OCI-LY3 (cell line): ENCODE results near the gene CACNG8.

Experiments
- H2AFZ ChIP-seq: fragments of 200-600, 300-600 bp; shearing (Covaris generic); 2 replicates; pipeline ENCODE4 v1.6.0; 2014; ENCODE audit warnings: antibody characterized with exemption, low read depth, low read length
- H3K27ac ChIP-seq: fragments of 200-600, 300-600 bp; sonication (generic); 2 replicates; pipeline ENCODE4 v1.5.1; 2014; ENCODE audit warnings: mild to moderate bottlenecking, low read length, moderate library complexity, mixed read lengths
- H3K27me3 ChIP-seq: fragments of 200-600, 300-600 bp; sonication (generic); 2 replicates; pipeline ENCODE4 v1.6.1; 2014; ENCODE audit warnings: low read depth, low read length, mixed read lengths
- H3K36me3 ChIP-seq: fragments of 200-600, 300-600 bp; sonication (generic); replicated peaks from 2 replicates; pipeline ENCODE3; 2014; ENCODE audit warnings: low read depth, low read length, mixed read lengths
- H3K4me1 ChIP-seq: fragments of 300-600, 200-600 bp; sonication (generic); 2 replicates; pipeline ENCODE4 v1.6.1; 2014; ENCODE audit warnings: low read length, mixed read lengths
- H3K4me2 ChIP-seq: fragments of 200-600, 300-600 bp; sonication (generic); 2 replicates; pipeline ENCODE4 v1.6.1; 2014; ENCODE audit warnings: low read length, mixed read lengths
- H3K4me3 ChIP-seq: fragments of 300-600, 200-600 bp; sonication (generic); 2 replicates; pipeline ENCODE4 v1.5.1; 2014; ENCODE audit warnings: antibody characterized with exemption, mild to moderate bottlenecking, low read length, moderate library complexity
- H3K79me2 ChIP-seq: fragments of 300-600, 200-600 bp; shearing (Covaris generic); 2 replicates; pipeline ENCODE4 v1.6.1; 2014; ENCODE audit warnings: mild to moderate bottlenecking, low read length, mixed read lengths
- H3K9ac ChIP-seq: fragments of 300-600, 200-600 bp; shearing (Covaris generic); 2 replicates; pipeline ENCODE4 v1.6.0; 2014; ENCODE audit warnings: mild to moderate bottlenecking, low read length, moderate library complexity
- H3K9me3 ChIP-seq: fragments of 200-600, 300-600 bp; shearing (Covaris generic); 2 replicates; pipeline ENCODE4 v1.6.1; 2014; ENCODE audit warnings: low read length, mixed read lengths; ENCODE audit not compliant: insufficient read depth
- H4K20me1 ChIP-seq: fragments of 200-600, 300-600 bp; sonication (generic); 2 replicates; pipeline ENCODE4 v1.6.1; 2016; ENCODE audit warnings: low read length, mixed read lengths; ENCODE audit not compliant: insufficient read depth
- EZH2phosphoT487 ChIP-seq: fragments of 200-600 bp; shearing (Covaris generic); IDR thresholded peaks from 2 replicates; pipeline ENCODE4 v1.6.1; 2018; ENCODE audit warnings: antibody characterized with exemption, mixed run types, low read depth
- TF ChIP-seq, protein P1 (sequence below): fragments of 200-600, 300-600 bp; sonication (generic); IDR thresholded peaks from 2 replicates; pipeline ENCODE4 v1.5.1; 2014; ENCODE audit warnings: antibody characterized with exemption, low read length, low read depth

CACNG8 gene

DNA sequence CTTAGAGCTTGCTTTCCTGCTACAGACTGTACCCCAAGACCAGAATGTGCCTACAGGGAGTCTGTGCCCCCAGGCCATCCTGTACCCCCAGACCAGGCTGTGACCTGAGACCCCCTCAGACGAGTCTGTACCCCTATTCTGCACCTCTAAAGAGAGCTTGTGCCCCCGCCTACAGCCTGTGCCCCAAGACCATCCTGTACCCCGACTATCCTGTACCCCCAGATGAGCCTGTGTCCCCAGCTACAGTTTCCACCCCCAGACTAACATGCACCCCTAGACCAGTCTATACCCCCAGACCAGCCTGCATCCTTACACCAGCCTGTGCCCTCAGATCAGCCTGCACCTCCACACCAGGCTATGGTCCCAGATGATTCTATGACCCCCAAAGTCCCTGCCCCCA is 30.7 kb downstream of the CACNG8 start:
- H3K36me3 ChIP-seq, result no peaks in the 10 kb centered on the region
- no peak overlapping the region for H3K9ac ChIP-seq
- H3K4me2 ChIP-seq, result no peak overlapping the region
- no peak overlapping the region for H3K4me3 ChIP-seq
- no peaks in the 10 kb centered on the region for H3K9me3 ChIP-seq
- H3K4me1 ChIP-seq, result no peaks in the 10 kb centered on the region
- no peak for TF ChIP-seq EZH2phosphoT487
- TF ChIP-seq, protein P1, sequence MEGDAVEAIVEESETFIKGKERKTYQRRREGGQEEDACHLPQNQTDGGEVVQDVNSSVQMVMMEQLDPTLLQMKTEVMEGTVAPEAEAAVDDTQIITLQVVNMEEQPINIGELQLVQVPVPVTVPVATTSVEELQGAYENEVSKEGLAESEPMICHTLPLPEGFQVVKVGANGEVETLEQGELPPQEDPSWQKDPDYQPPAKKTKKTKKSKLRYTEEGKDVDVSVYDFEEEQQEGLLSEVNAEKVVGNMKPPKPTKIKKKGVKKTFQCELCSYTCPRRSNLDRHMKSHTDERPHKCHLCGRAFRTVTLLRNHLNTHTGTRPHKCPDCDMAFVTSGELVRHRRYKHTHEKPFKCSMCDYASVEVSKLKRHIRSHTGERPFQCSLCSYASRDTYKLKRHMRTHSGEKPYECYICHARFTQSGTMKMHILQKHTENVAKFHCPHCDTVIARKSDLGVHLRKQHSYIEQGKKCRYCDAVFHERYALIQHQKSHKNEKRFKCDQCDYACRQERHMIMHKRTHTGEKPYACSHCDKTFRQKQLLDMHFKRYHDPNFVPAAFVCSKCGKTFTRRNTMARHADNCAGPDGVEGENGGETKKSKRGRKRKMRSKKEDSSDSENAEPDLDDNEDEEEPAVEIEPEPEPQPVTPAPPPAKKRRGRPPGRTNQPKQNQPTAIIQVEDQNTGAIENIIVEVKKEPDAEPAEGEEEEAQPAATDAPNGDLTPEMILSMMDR, result no peak
- no peaks in the 10 kb centered on the region for H4K20me1 ChIP-seq
- H2AFZ ChIP-seq, result no peak overlapping the region
- H3K27ac ChIP-seq, result no peak overlapping the region
- no peaks in the 10 kb centered on the region for H3K79me2 ChIP-seq
- no peaks in the 10 kb centered on the region for H3K27me3 ChIP-seq

DNA sequence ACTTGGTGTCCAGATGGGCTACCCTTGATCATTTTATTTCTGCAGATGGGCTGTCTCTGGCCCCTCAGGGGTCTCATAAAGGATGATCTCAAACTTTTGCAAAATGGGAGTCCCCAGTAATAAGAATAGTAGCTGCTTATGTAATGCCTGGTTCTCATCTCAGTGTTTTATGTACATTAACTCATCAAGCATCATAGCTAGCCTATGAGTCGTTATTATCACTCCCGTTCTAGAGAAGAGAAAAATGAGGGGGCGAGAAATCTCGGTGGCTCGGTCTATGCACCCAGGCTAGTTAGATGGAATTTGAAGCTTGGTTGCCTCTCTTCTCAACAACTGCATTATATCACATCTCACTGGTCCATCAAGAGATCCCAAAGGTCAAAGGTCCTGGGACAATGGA is 32.1 kb downstream of the CACNG8 start:
- H3K4me2 ChIP-seq, result no peak overlapping the region
- no peaks in the 10 kb centered on the region for H3K36me3 ChIP-seq
- H3K27ac ChIP-seq, result no peak overlapping the region
- no peaks in the 10 kb centered on the region for H3K9me3 ChIP-seq
- H3K9ac ChIP-seq, result no peak overlapping the region
- H3K27me3 ChIP-seq, result no peaks in the 10 kb centered on the region
- no peaks in the 10 kb centered on the region for H3K4me1 ChIP-seq
- no peaks in the 10 kb centered on the region for H3K79me2 ChIP-seq
- no peak overlapping the region for H3K4me3 ChIP-seq
- H2AFZ ChIP-seq, result no peak overlapping the region
- TF ChIP-seq, protein P1, result no peak
- TF ChIP-seq EZH2phosphoT487, result no peak
- H4K20me1 ChIP-seq, result no peaks in the 10 kb centered on the region

DNA sequence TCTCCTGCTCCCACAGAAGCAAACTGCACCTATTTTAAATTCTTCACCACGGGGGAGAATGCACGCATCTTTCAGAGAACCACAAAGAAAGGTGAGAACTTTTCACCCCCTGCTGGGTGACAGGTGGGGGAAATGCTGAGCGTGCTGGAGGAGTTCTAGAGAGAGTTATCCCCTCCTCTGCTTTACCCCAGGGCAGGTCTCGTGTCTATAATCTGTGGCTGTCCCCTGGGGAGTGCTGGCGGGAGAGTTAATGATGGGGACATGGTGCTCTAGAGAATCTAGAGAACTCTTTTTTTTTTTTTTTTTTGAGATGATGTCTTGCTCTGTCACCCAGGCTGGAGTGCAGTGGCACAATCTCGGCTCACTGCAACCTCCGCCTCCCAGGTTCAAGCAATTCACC is 35.5 kb downstream of the CACNG8 start:
- no peaks in the 10 kb centered on the region for H3K9me3 ChIP-seq
- H3K4me3 ChIP-seq, result no peak overlapping the region
- H3K9ac ChIP-seq, result no peak overlapping the region
- no peak overlapping the region for H2AFZ ChIP-seq
- H3K36me3 ChIP-seq, result no peaks in the 10 kb centered on the region
- no peaks in the 10 kb centered on the region for H3K79me2 ChIP-seq
- TF ChIP-seq EZH2phosphoT487, result no peak
- TF ChIP-seq, protein P1, result no peak
- H3K27me3 ChIP-seq, result no peaks in the 10 kb centered on the region
- no peaks in the 10 kb centered on the region for H4K20me1 ChIP-seq
- no peak overlapping the region for H3K4me2 ChIP-seq
- H3K4me1 ChIP-seq, result no peaks in the 10 kb centered on the region
- no peak overlapping the region for H3K27ac ChIP-seq

DNA sequence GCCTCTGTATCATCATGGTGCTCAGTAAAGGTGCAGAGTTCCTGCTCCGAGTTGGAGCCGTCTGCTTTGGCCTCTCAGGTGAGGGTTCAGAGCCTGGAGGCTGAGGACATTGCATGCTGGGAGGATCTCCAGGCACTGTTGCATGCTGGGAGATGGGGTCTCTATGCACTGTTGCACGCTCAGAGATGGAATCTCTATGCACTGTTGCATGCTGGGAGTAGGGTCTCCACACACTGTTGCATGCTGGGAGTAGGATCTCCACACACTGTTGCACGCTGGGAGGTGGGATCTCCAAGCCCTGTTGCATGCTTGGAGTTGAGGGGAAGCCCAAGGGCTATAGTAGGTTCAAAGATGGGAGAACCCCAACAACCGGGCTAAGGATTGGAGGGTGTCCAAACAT is 37.0 kb downstream of the CACNG8 start:
- H3K4me3 ChIP-seq, result no peak overlapping the region
- no peaks in the 10 kb centered on the region for H3K9me3 ChIP-seq
- no peaks in the 10 kb centered on the region for H4K20me1 ChIP-seq
- TF ChIP-seq, protein P1, result no peak
- H3K27me3 ChIP-seq, result no peaks in the 10 kb centered on the region
- H3K4me1 ChIP-seq, result no peaks in the 10 kb centered on the region
- no peak overlapping the region for H2AFZ ChIP-seq
- H3K36me3 ChIP-seq, result no peaks in the 10 kb centered on the region
- no peak overlapping the region for H3K4me2 ChIP-seq
- no peak overlapping the region for H3K9ac ChIP-seq
- H3K27ac ChIP-seq, result no peak overlapping the region
- no peaks in the 10 kb centered on the region for H3K79me2 ChIP-seq
